ENCODE data around the gene MMEL1.

DNA sequence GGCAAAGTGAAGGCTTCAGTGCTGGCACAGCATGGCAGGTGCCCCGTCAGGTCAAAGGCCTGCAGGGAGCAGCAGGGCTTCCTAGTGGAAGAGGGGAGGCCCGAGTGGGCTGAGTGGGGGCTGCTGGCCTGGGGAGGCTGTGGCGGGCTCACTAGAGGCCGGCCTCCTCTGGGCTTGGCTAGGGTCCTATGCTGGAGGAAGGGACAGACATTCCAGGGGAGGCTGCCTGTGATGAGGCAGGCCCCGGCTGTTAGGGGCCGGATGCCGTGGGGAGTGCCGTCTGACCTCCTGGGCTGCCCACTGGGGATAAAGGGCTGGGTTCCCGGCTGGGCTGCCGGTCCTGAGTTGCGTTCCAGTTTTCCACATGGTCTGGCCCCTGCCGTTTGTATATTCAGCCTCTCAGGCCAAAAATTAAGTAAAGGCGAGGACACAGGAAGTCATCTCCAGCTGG, 25.1 kb downstream of the MMEL1 start:
- TF ChIP-seq EGR1 (IDR thresholded peaks at IDR 0.05) (no peak), FOXM1 (IDR thresholded peaks at IDR 0.05; ENCODE audit: borderline replicate concordance, low read depth) (no peak)
